Brain microvascular endothelial cell (primary cell): ENCODE data around the gene LAMA3.

Source experiments
- DNase-seq: peaks from one replicate; pipeline ENCODE4 v3.0.0-alpha.2; 2020
- H3K27ac ChIP-seq: fragments of 250-450 bp; sonication (Bioruptor Pico); 2 replicates; pipeline ENCODE4 v1.5.1; 2020; ENCODE audit warnings: mild to moderate bottlenecking, moderate library complexity
- H3K27me3 ChIP-seq: fragments of 250-450 bp; sonication (Bioruptor Pico); replicated peaks from 2 replicates; pipeline ENCODE4 v1.5.1; 2020; ENCODE audit warnings: mild to moderate bottlenecking
- H3K36me3 ChIP-seq: fragments of 250-450 bp; sonication (Bioruptor Pico); replicated peaks from 2 replicates; pipeline ENCODE4 v1.5.1; 2020; ENCODE audit warnings: mild to moderate bottlenecking
- H3K4me3 ChIP-seq: 2 replicates; pipeline ENCODE4 v1.5.1; 2011; ENCODE audit warnings: low read depth, mild to moderate bottlenecking, control low read depth, low read length, moderate library complexity
- CTCF ChIP-seq: IDR thresholded peaks from 2 replicates; pipeline ENCODE4 v1.5.1; 2011; ENCODE audit warnings: low read depth, mild to moderate bottlenecking, moderate library complexity, low read length, control low read depth, inconsistent platforms; ENCODE audit errors: missing control alignments
- in situ Hi-C: cut with HindIII; loops from 2 replicates; pipeline ENCODE4 v1.10.0; 2017; ENCODE audit warnings: low sequenced_read_pairs, low pct_ligation_motif_present

Gene LAMA3

GRCh38 chr18:23958036-23958435 lies 268.8 kb downstream of the LAMA3 start:
- no peaks in the 10 kb centered on the region for H3K36me3 ChIP-seq
- TF ChIP-seq CTCF, result no peak
- DNase-seq, result no peak
- no peak overlapping the region for H3K27ac ChIP-seq
- in situ Hi-C loops, result no loop called here
- H3K27me3 ChIP-seq, result no peaks in the 10 kb centered on the region
- no peak overlapping the region for H3K4me3 ChIP-seq

- no peak for DNase-seq
- in situ Hi-C loops, result no loop called here
- H3K27me3 ChIP-seq, result no peaks in the 10 kb centered on the region
- H3K36me3 ChIP-seq, result no peaks in the 10 kb centered on the region
- H3K4me3 ChIP-seq, result no peak overlapping the region
- TF ChIP-seq CTCF, result no peak
- H3K27ac ChIP-seq, result no peak overlapping the region
These were observed 274.4 kb downstream of the LAMA3 start for GRCh38 chr18:23963443-23964165.

GRCh38 chr18:23964282-23965238 lies 275.3 kb downstream of the LAMA3 start:
- H3K4me3 ChIP-seq, result no peak overlapping the region
- in situ Hi-C loops, result no loop called here
- no peak for DNase-seq
- H3K27me3 ChIP-seq, result no peaks in the 10 kb centered on the region
- no peak for TF ChIP-seq CTCF
- H3K36me3 ChIP-seq, result no peaks in the 10 kb centered on the region
- H3K27ac ChIP-seq, result no peak overlapping the region

GRCh38 chr18:23966909-23967308 lies 277.7 kb downstream of the LAMA3 start:
- Histone ChIP-seq H3K36me3 (no peaks in the 10 kb centered on the region), H3K4me3 (no peak overlapping the region), H3K27me3 (no peaks in the 10 kb centered on the region), H3K27ac (no peak overlapping the region)
- in situ Hi-C loops, result no loop called here
- no peak for DNase-seq
- TF ChIP-seq CTCF, result no peak

- TF ChIP-seq CTCF, result no peak
- Histone ChIP-seq H3K27ac (no peak overlapping the region), H3K36me3 (no peaks in the 10 kb centered on the region), H3K27me3 (no peaks in the 10 kb centered on the region), H3K4me3 (no peak overlapping the region)
- in situ Hi-C loops, result no loop called here
- DNase-seq, result no peak
These were observed 278.3 kb downstream of the LAMA3 start for GRCh38 chr18:23967321-23968089.
